GM12878 (cell line): Measurements from ENCODE around the gene FOXP1. TPM values are rescaled to one million over a fixed set of nuclear protein-coding genes. Genes with fewer than 3 reads are reported as not detected.

Source experiments
- ATAC-seq: fragments of 200-7000 bp; cut with Tn5 transposase; 3 replicates; pipeline ENCODE4 v1.9.1; 2020; ENCODE audit warnings: mild to moderate bottlenecking, moderate library complexity
- BruUV-seq: library from RNA; stranded (reverse); fragments of 400-500 nt; replicated peaks from 2 replicates; lab custom pipeline; 2021; lab: Mats Ljungman, UMichigan
- CTCF ChIA-PET: fragments of 300-600 bp; sonication (Branson Sonifier 250); formaldehyde crosslinking; extraction: SDS; loops from one replicate; lab custom pipeline; 2021; ENCODE audit warnings: inconsistent platforms; lab: Yijun Ruan, JAX
- POLR2A ChIA-PET: fragments of 350-600 bp; formaldehyde crosslinking; extraction: SDS; loops from one replicate; lab custom pipeline; 2021; ENCODE audit warnings: inconsistent platforms; lab: Charles Lee
- RAD21 ChIA-PET: fragments of 300-600 bp; sonication (Branson Sonifier 250); formaldehyde crosslinking; loops from one replicate; lab custom pipeline; 2023; ENCODE audit warnings: antibody characterized with exemption; ENCODE audit not compliant: unreplicated experiment; lab: Charles Lee
- SMC1A ChIA-PET: fragments of 300-600 bp; sonication (Branson Sonifier 250); formaldehyde crosslinking; loops from one replicate; lab custom pipeline; 2023; ENCODE audit not compliant: unreplicated experiment, uncharacterized antibody; lab: Charles Lee
- DNase-seq: peaks from one replicate; pipeline ENCODE4 v3.0.0-alpha.2; 2011; ENCODE audit warnings: low read depth, low spot score
- FAIRE-seq: peaks from 3 replicates; lab custom pipeline; 2011; peaks lifted over from hg19 to GRCh38; lab: Jason Lieb, UNC
- H2AFZ ChIP-seq: 2 replicates; pipeline ENCODE4 v1.6.0; 2011; ENCODE audit warnings: low read depth, low read length, control low read depth; ENCODE audit not compliant: control insufficient read depth
- H3K27ac ChIP-seq: 2 replicates; pipeline ENCODE4 v1.5.1; 2011; ENCODE audit warnings: control low read depth; ENCODE audit not compliant: control insufficient read depth, insufficient read depth
- H3K27me3 ChIP-seq, 2 experiments: replicated peaks in 1 of 2; 2 replicates each; pipeline versions ENCODE4 v1.6.0 to v1.6.1; 2011; ENCODE audit warnings: low read length in 1 of 2; ENCODE audit not compliant: control insufficient read depth in 2 of 2, insufficient read depth in 2 of 2
- H3K36me3 ChIP-seq, 2 experiments: 2 replicates each; pipeline ENCODE4 v1.5.1; 2011; ENCODE audit warnings: low read length in 1 of 2; ENCODE audit not compliant: control insufficient read depth in 2 of 2, insufficient read depth in 2 of 2
- H3K4me1 ChIP-seq: 2 replicates; pipeline ENCODE4 v1.6.1; 2011; ENCODE audit warnings: mild to moderate bottlenecking, low read length, moderate library complexity, mixed read lengths; ENCODE audit not compliant: control insufficient read depth, insufficient read depth
- H3K4me2 ChIP-seq: 2 replicates; pipeline ENCODE4 v1.6.0; 2011; ENCODE audit warnings: control low read depth; ENCODE audit not compliant: control insufficient read depth, insufficient read depth
- H3K4me3 ChIP-seq: fragments of 200-600 bp; sonication (generic); 2 replicates; pipeline ENCODE4 v1.5.1; 2016
- H3K79me2 ChIP-seq: 2 replicates; pipeline ENCODE4 v1.6.0; 2011; ENCODE audit warnings: low read length; ENCODE audit not compliant: control insufficient read depth, insufficient read depth
- H3K9ac ChIP-seq: 2 replicates; pipeline ENCODE4 v1.8.0; 2011; ENCODE audit warnings: low read length, control low read depth, mixed read lengths; ENCODE audit not compliant: control insufficient read depth, insufficient read depth
- H3K9me3 ChIP-seq: replicated peaks from 3 replicates; pipeline ENCODE4 v1.5.1; 2011; ENCODE audit warnings: mild to moderate bottlenecking, low read length; ENCODE audit not compliant: control insufficient read depth, insufficient read depth
- H4K20me1 ChIP-seq: 2 replicates; pipeline ENCODE4 v1.6.0; 2011; ENCODE audit not compliant: control insufficient read depth, insufficient read depth
- CHD1 ChIP-seq: IDR thresholded peaks from 2 replicates; pipeline ENCODE4 v1.6.1; 2012; ENCODE audit warnings: low read depth, low read length, improper control_type of control experiment
- RELA ChIP-seq: fragments of 450-650 bp; IDR thresholded peaks from 2 replicates; pipeline ENCODE4 v1.8.0; 2014; ENCODE audit warnings: borderline replicate concordance; ENCODE audit not compliant: partially characterized antibody
- SIX5 ChIP-seq: IDR thresholded peaks from 2 replicates; pipeline ENCODE4 v1.6.1; 2011; ENCODE audit warnings: mild to moderate bottlenecking, low read depth, low read length, moderate library complexity; ENCODE audit not compliant: severe bottlenecking
- WGBS: methylation state at CpG from one replicate; pipeline ENCODE4 v1.1.6; 2016; ENCODE audit warnings: low lambda C conversion rate; ENCODE audit not compliant: insufficient replicate concordance, insufficient coverage; ENCODE audit errors: missing lambda C conversion rate; 5-methylcytosine and 5-hydroxymethylcytosine counted together
- in situ Hi-C: fragments of 300-500 bp; cut with MboI; formaldehyde crosslinking; loops from 9 replicates; pipeline ENCODE4 v1.14.3; 2018; ENCODE audit warnings: mixed read lengths
- intact Hi-C: fragments of 100-400 bp; cut with micrococcal nuclease; formaldehyde crosslinking; loops from one replicate; pipeline ENCODE4 v1.14.2; 2022; ENCODE audit not compliant: unreplicated experiment
- polyA plus RNA-seq, 11 experiments: library from polyadenylated mRNA; depleted of rRNA in 4 of 11; unstranded in 6 of 11; stranded (reverse) in 5 of 11; fragments of >200 nt; fragmentation: Nextera tagmentation in 4 of 11; fragmentation: Illumina TruSeq in 1 of 11; extraction: Ambion mirVana in 4 of 11; extraction: Trizol in 1 of 11; gene quantifications; 1 replicate in 1 of 11; 2 replicates in 10 of 11; pipeline versions ENCODE4 v1.2.1 to v1.2.3, GENCODE V29; 2011 to 2016; ENCODE audit warnings: inconsistent platforms in 2 of 11, missing spikeins in 2 of 11, low read depth in 1 of 11
- total RNA-seq, 4 experiments: library from RNA; depleted of rRNA in 3 of 4; stranded (reverse); fragments of >200 nt in 3 of 4; fragmentation: Illumina TruSeq in 1 of 4; extraction: Trizol in 1 of 4; gene quantifications; 2 replicates each; pipeline versions ENCODE4 v1.2.1 to v1.2.3, GENCODE V29; 2013 to 2021
- TF ChIP-seq, protein P1 (sequence below): IDR thresholded peaks from 2 replicates; pipeline ENCODE4 v1.6.1; 2012; ENCODE audit warnings: improper control_type of control experiment, low read depth, low read length; ENCODE audit not compliant: insufficient replicate concordance

FOXP1 gene
- total and polyA plus RNA-seq, 10 of the 15 experiments (the other 5 are each of a cell fraction or from before 2014, with no cell fraction given), result 0.05 to 1.6 (median 0.20) TPM; not detected in 1

DNA sequence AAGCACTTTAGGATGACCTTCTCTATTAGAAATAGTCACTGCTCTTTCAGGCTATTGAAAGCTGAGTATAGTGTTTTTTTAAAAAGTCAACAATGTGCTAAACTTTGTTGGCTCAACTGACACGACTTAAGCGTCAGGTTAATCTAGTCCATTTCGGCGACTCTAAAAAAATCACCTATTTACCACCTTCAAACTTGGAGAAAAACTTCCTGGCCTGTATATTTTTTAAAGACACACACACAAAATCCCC is 517.8 kb downstream of the FOXP1 start:
- no peak overlapping the region; the same call in 1 of the 2 replicates for H3K4me2 ChIP-seq
- CTCF ChIA-PET, result no interaction called here
- intact Hi-C loops, result loop anchor here (5.0 kb wide), 1 partner anchor 513 kb away; no protein-coding TSS in a partner anchor
- H3K4me1 ChIP-seq, result peaks cover 8% of the 10 kb centered on the region; the same call in 1 of the 2 replicates
- BruUV-seq, result no TSS peak
- H3K27me3 ChIP-seq, result peaks cover 7 to 12% of the 10 kb centered on the region in 2 experiments; a peak in 3 of 4 replicates
- 12% methylated on average over 4 of the region's 4 CpGs for WGBS
- no peaks in the 10 kb centered on the region for H3K79me2 ChIP-seq
- ATAC-seq, result no peak
- TF ChIP-seq, protein P1, sequence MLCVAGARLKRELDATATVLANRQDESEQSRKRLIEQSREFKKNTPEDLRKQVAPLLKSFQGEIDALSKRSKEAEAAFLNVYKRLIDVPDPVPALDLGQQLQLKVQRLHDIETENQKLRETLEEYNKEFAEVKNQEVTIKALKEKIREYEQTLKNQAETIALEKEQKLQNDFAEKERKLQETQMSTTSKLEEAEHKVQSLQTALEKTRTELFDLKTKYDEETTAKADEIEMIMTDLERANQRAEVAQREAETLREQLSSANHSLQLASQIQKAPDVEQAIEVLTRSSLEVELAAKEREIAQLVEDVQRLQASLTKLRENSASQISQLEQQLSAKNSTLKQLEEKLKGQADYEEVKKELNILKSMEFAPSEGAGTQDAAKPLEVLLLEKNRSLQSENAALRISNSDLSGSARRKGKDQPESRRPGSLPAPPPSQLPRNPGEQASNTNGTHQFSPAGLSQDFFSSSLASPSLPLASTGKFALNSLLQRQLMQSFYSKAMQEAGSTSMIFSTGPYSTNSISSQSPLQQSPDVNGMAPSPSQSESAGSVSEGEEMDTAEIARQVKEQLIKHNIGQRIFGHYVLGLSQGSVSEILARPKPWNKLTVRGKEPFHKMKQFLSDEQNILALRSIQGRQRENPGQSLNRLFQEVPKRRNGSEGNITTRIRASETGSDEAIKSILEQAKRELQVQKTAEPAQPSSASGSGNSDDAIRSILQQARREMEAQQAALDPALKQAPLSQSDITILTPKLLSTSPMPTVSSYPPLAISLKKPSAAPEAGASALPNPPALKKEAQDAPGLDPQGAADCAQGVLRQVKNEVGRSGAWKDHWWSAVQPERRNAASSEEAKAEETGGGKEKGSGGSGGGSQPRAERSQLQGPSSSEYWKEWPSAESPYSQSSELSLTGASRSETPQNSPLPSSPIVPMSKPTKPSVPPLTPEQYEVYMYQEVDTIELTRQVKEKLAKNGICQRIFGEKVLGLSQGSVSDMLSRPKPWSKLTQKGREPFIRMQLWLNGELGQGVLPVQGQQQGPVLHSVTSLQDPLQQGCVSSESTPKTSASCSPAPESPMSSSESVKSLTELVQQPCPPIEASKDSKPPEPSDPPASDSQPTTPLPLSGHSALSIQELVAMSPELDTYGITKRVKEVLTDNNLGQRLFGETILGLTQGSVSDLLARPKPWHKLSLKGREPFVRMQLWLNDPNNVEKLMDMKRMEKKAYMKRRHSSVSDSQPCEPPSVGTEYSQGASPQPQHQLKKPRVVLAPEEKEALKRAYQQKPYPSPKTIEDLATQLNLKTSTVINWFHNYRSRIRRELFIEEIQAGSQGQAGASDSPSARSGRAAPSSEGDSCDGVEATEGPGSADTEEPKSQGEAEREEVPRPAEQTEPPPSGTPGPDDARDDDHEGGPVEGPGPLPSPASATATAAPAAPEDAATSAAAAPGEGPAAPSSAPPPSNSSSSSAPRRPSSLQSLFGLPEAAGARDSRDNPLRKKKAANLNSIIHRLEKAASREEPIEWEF, result no peak
- no peak for TF ChIP-seq RELA
- TF ChIP-seq CHD1, result no peak
- TF ChIP-seq SIX5, result no peak
- no peak for FAIRE-seq
- in situ Hi-C loops, result no loop called here
- no peaks in the 10 kb centered on the region for H3K36me3 ChIP-seq
- no peak overlapping the region for H3K9ac ChIP-seq
- H3K9me3 ChIP-seq, result no peaks in the 10 kb centered on the region; the same call in 2 of the 3 replicates
- POLR2A ChIA-PET, result no interaction called here
- SMC1A ChIA-PET, result no interaction called here
- H2AFZ ChIP-seq, result no peak overlapping the region
- H3K27ac ChIP-seq, result no peak overlapping the region
- DNase-seq, result no peak
- RAD21 ChIA-PET, result no interaction called here
- H3K4me3 ChIP-seq, result no peak overlapping the region
- no peaks in the 10 kb centered on the region for H4K20me1 ChIP-seq
